Bronchial epithelial cell (primary cell): ENCODE measurements around the gene GUCY2D. TPM values are rescaled to one million over a fixed set of nuclear protein-coding genes. Genes with fewer than 3 reads are reported as not detected.
A peak's percentile ranks its signal among the peaks of the same experiment; 100 is the strongest.

Source experiments
- DNase-seq: peaks from one replicate; pipeline ENCODE4 v3.0.0-alpha.2; 2010; ENCODE audit warnings: low read depth
- FAIRE-seq: peaks from 2 replicates; lab custom pipeline; 2011; peaks lifted over from hg19 to GRCh38; lab: Jason Lieb, UNC
- H3K27me3 ChIP-seq: 2 replicates; pipeline ENCODE4 v1.5.1; 2011; ENCODE audit warnings: low read length; ENCODE audit not compliant: control insufficient read depth, insufficient read depth
- H3K36me3 ChIP-seq: 2 replicates; pipeline ENCODE4 v1.5.1; 2011; ENCODE audit warnings: low read length; ENCODE audit not compliant: control insufficient read depth, insufficient read depth
- H3K4me3 ChIP-seq: 2 replicates; pipeline ENCODE4 v1.5.1; 2011; ENCODE audit warnings: mild to moderate bottlenecking, low read depth, low read length, control low read depth
- CTCF ChIP-seq: IDR thresholded peaks from 2 replicates; pipeline ENCODE4 v1.5.1; 2011; ENCODE audit warnings: mild to moderate bottlenecking, moderate library complexity, low read length, control low read depth, inconsistent platforms; ENCODE audit not compliant: insufficient read depth, severe bottlenecking
- total RNA-seq: library from RNA; depleted of rRNA; stranded (reverse); fragments of >200 nt; gene quantifications from 2 replicates; pipeline ENCODE4 v1.2.1, GENCODE V29; 2014

The GUCY2D gene
- total RNA-seq, 1 donor from 2014 or later, result not detected

DNA sequence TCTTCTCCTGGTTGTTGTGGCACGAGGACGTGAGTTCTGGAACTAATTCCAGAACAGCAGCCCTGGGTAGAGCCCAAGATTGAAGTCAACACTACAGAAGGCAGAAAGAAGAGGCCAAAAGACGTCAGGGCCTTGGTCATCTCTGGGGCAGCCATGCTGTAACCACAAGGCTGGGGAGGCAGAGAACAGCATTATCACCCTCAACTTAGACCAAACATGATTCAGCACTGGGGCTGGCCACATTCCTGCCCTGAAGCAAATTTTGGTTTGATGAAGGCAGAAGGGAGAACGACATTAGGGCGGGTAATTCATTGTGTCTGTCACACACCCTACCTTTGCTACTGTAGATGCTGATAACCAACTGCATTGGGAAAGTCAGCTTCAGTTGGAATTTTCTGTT lies 26.7 kb downstream of the GUCY2D start:
- H3K4me3 ChIP-seq, result no peak overlapping the region
- no peaks in the 10 kb centered on the region for H3K36me3 ChIP-seq
- H3K27me3 ChIP-seq, result no peaks in the 10 kb centered on the region
- DNase-seq (peak; percentile 84), FAIRE-seq (peak; percentile 79)
- TF ChIP-seq CTCF, result no peak

DNA sequence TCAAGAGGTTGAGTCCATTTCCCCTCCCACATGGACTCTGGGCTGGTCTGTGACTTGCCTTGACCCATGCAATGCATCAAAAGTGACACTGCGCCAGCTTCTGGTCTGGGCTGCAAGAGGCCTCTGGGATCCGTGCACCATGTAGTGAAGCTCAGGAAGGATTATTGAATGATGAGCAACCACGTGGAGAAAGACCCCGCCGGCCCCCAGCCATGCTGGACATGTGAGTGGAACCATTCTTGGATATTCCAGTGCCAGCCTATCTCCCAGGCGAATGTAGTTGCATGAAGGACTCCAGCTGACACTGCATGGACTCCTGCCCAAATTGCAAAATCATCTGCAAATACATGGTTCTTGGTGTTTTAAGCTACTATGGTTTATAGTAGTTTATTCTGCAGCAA lies 28.8 kb downstream of the GUCY2D start:
- no peaks in the 10 kb centered on the region for H3K27me3 ChIP-seq
- no peaks in the 10 kb centered on the region for H3K36me3 ChIP-seq
- H3K4me3 ChIP-seq, result no peak overlapping the region
- FAIRE-seq (no peak), DNase-seq (no peak)
- TF ChIP-seq CTCF, result no peak

- no peak for DNase-seq
- FAIRE-seq, result no peak
- no peaks in the 10 kb centered on the region for H3K27me3 ChIP-seq
- H3K36me3 ChIP-seq, result no peaks in the 10 kb centered on the region
- no peak overlapping the region for H3K4me3 ChIP-seq
- TF ChIP-seq CTCF, result no peak
These were observed 29.5 kb downstream of the GUCY2D start for GRCh38 chr17:8031950-8032349.

GRCh38 chr17:8032442-8032841 lies 30.0 kb downstream of the GUCY2D start:
- no peak for FAIRE-seq
- no peak for DNase-seq
- H3K27me3 ChIP-seq, result no peaks in the 10 kb centered on the region
- TF ChIP-seq CTCF, result no peak
- H3K4me3 ChIP-seq, result no peak overlapping the region
- H3K36me3 ChIP-seq, result no peaks in the 10 kb centered on the region

GRCh38 chr17:8038954-8039610 lies 36.7 kb downstream of the GUCY2D start, which contains the start of gene ALOX15B:
Gene ALOX15B, plus strand, starts transcription at chr17:8039059. Its CDS starts 97 bp downstream, at chr17:8039156.
- Histone ChIP-seq H3K36me3 (peaks cover 8% of the 10 kb centered on the region), H3K4me3 (peak within 1 kb of the TSS; percentile 60), H3K27me3 (no peaks in the 10 kb centered on the region)
- no peak for TF ChIP-seq CTCF
- FAIRE-seq, result no peak
- DNase-seq, result peak; percentile 35
